Mesenchymal stem cell (in vitro differentiated cells and primary cell): ENCODE data around the gene TMED3. TPM values are rescaled to one million over a fixed set of nuclear protein-coding genes. Genes with fewer than 3 reads are reported as not detected.

ENCODE experiments used
- DNase-seq: peaks from one replicate; pipeline ENCODE4 v3.0.0-alpha.2; 2013
- H2AFZ ChIP-seq: one replicate; pipeline ENCODE4 v1.6.1; 2013; ENCODE audit warnings: low read depth, mild to moderate bottlenecking, control low read depth, inconsistent platforms, low read length, moderate library complexity
- H2AK5ac ChIP-seq: 2 replicates; pipeline ENCODE4 v1.6.1; 2013; ENCODE audit warnings: low read length, moderate library complexity, mild to moderate bottlenecking, inconsistent platforms; ENCODE audit not compliant: severe bottlenecking
- H2BK120ac ChIP-seq: one replicate; pipeline ENCODE4 v1.6.1; 2013; ENCODE audit warnings: low read depth, mild to moderate bottlenecking, inconsistent platforms, low read length, moderate library complexity
- H2BK12ac ChIP-seq, 2 experiments: one replicate each; pipeline ENCODE4 v1.6.1; 2013; ENCODE audit warnings: inconsistent platforms in 2 of 2, low read length in 2 of 2, mild to moderate bottlenecking in 2 of 2, moderate library complexity in 2 of 2, control low read depth in 1 of 2
- H2BK15ac ChIP-seq: one replicate; pipeline ENCODE4 v1.6.1; 2013; ENCODE audit warnings: mild to moderate bottlenecking, low read depth, inconsistent platforms; ENCODE audit not compliant: poor library complexity, severe bottlenecking
- H2BK5ac ChIP-seq: 2 replicates; pipeline ENCODE4 v1.6.1; 2013; ENCODE audit warnings: low read depth, mild to moderate bottlenecking, low read length, control low read depth, inconsistent platforms; ENCODE audit not compliant: poor library complexity, severe bottlenecking
- H3K14ac ChIP-seq, 2 experiments: one replicate each; pipeline ENCODE4 v1.6.1; 2013; ENCODE audit warnings: inconsistent platforms in 2 of 2, low read length in 2 of 2, control low read depth in 1 of 2, mild to moderate bottlenecking in 1 of 2, moderate library complexity in 1 of 2
- H3K18ac ChIP-seq, 2 experiments: one replicate each; pipeline ENCODE4 v1.6.1; 2013; ENCODE audit warnings: inconsistent platforms in 2 of 2, low read length in 2 of 2, control low read depth in 1 of 2, low read depth in 1 of 2, mild to moderate bottlenecking in 1 of 2
- H3K23ac ChIP-seq, 2 experiments: one replicate each; pipeline ENCODE4 v1.6.1; 2013; ENCODE audit warnings: inconsistent platforms in 2 of 2, low read length in 2 of 2, mild to moderate bottlenecking in 2 of 2, moderate library complexity in 2 of 2, control low read depth in 1 of 2
- H3K27ac ChIP-seq: 2 replicates; pipeline ENCODE4 v1.5.1; 2013; ENCODE audit warnings: mild to moderate bottlenecking, moderate library complexity, low read length, control low read depth, inconsistent platforms; ENCODE audit not compliant: poor library complexity, severe bottlenecking
- H3K27me3 ChIP-seq, 2 experiments: 2 replicates each; pipeline versions ENCODE4 v1.6.1 to v1.7.0; 2013; ENCODE audit warnings: low read length in 2 of 2, mild to moderate bottlenecking in 2 of 2, moderate library complexity in 2 of 2, control low read depth in 1 of 2, inconsistent platforms in 1 of 2; ENCODE audit not compliant: control insufficient read depth in 1 of 2, insufficient read depth in 1 of 2
- H3K36me3 ChIP-seq, 2 experiments: 2 replicates each; pipeline versions ENCODE4 v1.6.1 to v1.7.0; 2013; ENCODE audit warnings: low read length in 2 of 2, control low read depth in 1 of 2, inconsistent platforms in 1 of 2, low read depth in 1 of 2, mild to moderate bottlenecking in 1 of 2; ENCODE audit not compliant: insufficient read depth in 2 of 2, control insufficient read depth in 1 of 2
- H3K4ac ChIP-seq, 2 experiments: one replicate each; pipeline ENCODE4 v1.6.1; 2013; ENCODE audit warnings: inconsistent platforms in 2 of 2, low read length in 2 of 2, mild to moderate bottlenecking in 2 of 2, moderate library complexity in 2 of 2, control low read depth in 1 of 2, low read depth in 1 of 2
- H3K4me1 ChIP-seq: 2 replicates; pipeline ENCODE4 v1.6.1; 2013; ENCODE audit warnings: low read depth, low read length, control low read depth; ENCODE audit not compliant: control insufficient read depth, insufficient read depth
- H3K4me2 ChIP-seq: 2 replicates; pipeline ENCODE4 v1.6.1; 2013; ENCODE audit warnings: low read length, mild to moderate bottlenecking, inconsistent platforms; ENCODE audit not compliant: poor library complexity, severe bottlenecking
- H3K4me3 ChIP-seq, 2 experiments: 2 replicates each; pipeline versions ENCODE4 v1.5.1 to v1.7.0; 2013; ENCODE audit warnings: low read length in 2 of 2, mild to moderate bottlenecking in 2 of 2, control low read depth in 1 of 2, low read depth in 1 of 2; ENCODE audit not compliant: insufficient read depth in 1 of 2
- H3K79me1 ChIP-seq: replicated peaks from 2 replicates; pipeline ENCODE4 v1.6.1; 2013; ENCODE audit warnings: mild to moderate bottlenecking, control low read depth, low read length, inconsistent platforms; ENCODE audit not compliant: poor library complexity, severe bottlenecking
- H3K9ac ChIP-seq: 2 replicates; pipeline ENCODE4 v1.7.0; 2013; ENCODE audit warnings: mild to moderate bottlenecking, low read length, moderate library complexity
- H3K9me3 ChIP-seq: 2 replicates; pipeline ENCODE4 v1.7.0; 2013; ENCODE audit warnings: mild to moderate bottlenecking, low read length; ENCODE audit not compliant: control insufficient read depth
- H4K8ac ChIP-seq: one replicate; pipeline ENCODE4 v1.6.1; 2013; ENCODE audit warnings: inconsistent platforms, mild to moderate bottlenecking, low read length, moderate library complexity
- H4K91ac ChIP-seq: one replicate; pipeline ENCODE4 v1.6.1; 2013; ENCODE audit warnings: mild to moderate bottlenecking, low read length, inconsistent platforms
- WGBS: methylation state at CpG from one replicate; pipeline ENCODE4 v1.1.7; 2013; ENCODE audit warnings: mixed read lengths; 5-methylcytosine and 5-hydroxymethylcytosine counted together
- polyA plus RNA-seq, 2 experiments: library from polyadenylated mRNA; stranded (reverse); fragments of 200-250 nt; gene quantifications; one replicate each; pipeline ENCODE4 v1.2.3, GENCODE V29; 2013

The TMED3 gene
- polyA plus RNA-seq (2013, experiment 1 of 2): 118 TPM
- 123 TPM for polyA plus RNA-seq (2013, experiment 2 of 2)

DNA sequence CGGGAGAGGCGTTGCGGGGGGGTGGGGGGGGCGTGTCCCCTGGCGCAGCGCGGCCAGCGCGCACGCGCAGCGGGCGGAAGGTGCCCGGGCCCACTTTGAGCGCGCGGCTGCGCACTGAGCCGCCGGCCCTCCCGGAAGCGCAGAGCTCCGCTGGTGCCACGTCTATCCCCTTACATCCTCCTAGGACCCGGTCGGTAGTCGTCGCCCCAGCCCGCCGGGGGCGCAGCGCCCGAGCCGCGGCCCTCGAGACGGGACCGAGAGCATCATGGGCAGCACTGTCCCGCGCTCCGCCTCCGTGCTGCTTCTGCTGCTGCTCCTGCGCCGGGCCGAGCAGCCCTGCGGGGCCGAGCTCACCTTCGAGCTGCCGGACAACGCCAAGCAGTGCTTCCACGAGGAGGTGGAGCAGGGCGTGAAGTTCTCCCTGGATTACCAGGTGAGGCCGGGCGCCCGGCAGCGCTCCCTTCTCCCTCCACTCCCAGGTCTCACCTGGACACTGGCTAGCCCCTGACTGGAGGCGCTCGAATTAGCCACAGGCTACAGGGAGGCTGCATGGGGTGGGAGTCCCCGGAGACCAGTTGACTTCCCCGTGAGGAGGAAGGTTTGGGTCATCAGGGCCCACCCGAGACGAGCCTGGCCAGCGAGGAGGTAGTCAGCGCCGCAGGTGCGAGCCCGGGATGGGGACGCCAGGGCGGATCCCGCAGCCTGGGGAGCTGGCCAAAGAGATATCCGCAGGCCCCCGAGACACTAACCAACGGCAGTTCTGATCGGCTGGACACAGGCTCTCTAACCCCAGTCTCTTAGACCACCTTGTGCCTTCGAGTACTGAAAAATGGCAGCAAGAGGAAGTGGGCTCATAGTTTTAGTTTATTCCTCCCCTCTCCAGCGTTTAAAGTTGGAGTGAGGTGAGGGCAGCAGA lies at the start of gene TMED3:
Gene TMED3 (plus strand): TSS at position 128 of the 916 bp plus-strand sequence. CDS start 138 bp downstream, at position 266.
- Histone ChIP-seq H3K18ac (peak within 1 kb of the TSS; percentile 40 to 97), H3K36me3 (peaks cover 22 to 34% of the 10 kb centered on the region in 2 experiments), H2BK15ac (peak within 1 kb of the TSS; percentile 60), H2BK5ac (no peak within 1 kb of the TSS), H2BK120ac (no peak within 1 kb of the TSS), H3K23ac (peak within 1 kb of the TSS in 1 of 2 experiments; percentile 75), H3K27ac (peak within 1 kb of the TSS; percentile 25), H4K8ac (peak within 1 kb of the TSS; percentile 81), H3K14ac (peak within 1 kb of the TSS in 1 of 2 experiments; percentile 99), H3K4me3 (peak within 1 kb of the TSS; percentile 85 to 96), H2BK12ac (peak within 1 kb of the TSS; percentile 28 to 84), H4K91ac (peak within 1 kb of the TSS; percentile 44), H3K4me2 (peak within 1 kb of the TSS; percentile 84), H3K27me3 (peaks cover 17 to 37% of the 10 kb centered on the region in 2 experiments), H3K4ac (peak within 1 kb of the TSS; percentile 10 to 99), H3K79me1 (peaks cover 27% of the 10 kb centered on the region), H2AFZ (peak within 1 kb of the TSS; percentile 95), H3K4me1 (peaks cover 9% of the 10 kb centered on the region), H3K9me3 (peaks cover 3% of the 10 kb centered on the region), H2AK5ac (peak within 1 kb of the TSS; percentile 17), H3K9ac (peak within 1 kb of the TSS; percentile 95)
- WGBS: under 1% methylated on average over 56 of the region's 76 CpGs
- DNase-seq: peak; percentile 91

DNA sequence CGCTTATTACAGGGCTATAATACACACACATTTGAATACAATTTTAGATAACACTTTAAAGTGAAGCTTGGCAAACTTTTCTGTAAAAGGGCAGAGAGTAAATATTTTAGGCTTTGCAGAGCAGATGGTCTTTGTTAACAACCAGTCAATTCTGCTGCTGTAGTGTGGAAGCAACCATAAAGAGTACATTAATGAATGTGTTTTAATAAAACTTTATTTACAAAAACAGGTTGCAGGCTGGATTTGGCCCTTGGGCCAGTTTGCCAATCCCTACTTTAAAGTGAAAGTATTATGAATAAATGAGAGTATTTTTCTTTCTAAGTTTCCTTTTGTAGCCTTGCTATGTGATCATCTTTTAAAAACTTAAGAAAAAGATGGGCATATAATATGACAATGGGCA lies 49.1 kb upstream of the TMED3 start:
- H2BK5ac ChIP-seq: no peak overlapping the region

DNA sequence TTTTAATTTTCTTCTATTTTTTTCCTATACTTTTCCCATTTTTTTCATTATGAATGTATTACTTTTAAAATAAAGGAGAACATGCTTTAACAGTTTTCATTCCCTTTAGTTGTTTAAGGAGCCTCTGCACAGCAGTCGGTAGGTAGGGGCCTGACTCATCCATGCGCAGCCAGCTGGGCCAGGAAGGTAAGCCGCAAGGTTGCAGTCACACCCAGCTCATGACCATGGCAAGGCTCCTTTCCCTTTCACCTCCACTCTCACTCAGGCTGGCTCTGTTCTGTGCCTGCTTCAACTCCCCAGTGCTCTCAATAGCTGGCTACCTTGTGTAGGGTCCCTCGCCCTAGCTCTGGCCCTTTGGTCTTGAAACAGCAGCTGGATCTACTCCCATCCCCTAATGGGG lies 45.7 kb upstream of the TMED3 start:
- Histone ChIP-seq H3K4me2 (no peak overlapping the region), H2BK120ac (no peak overlapping the region), H3K36me3 (no peaks in the 10 kb centered on the region), H2BK12ac (no peak overlapping the region), H3K14ac (peak overlapping the region in 1 of 2 experiments; percentile 91), H3K23ac (no peak overlapping the region), H3K27me3 (peaks cover 6 to 17% of the 10 kb centered on the region in 2 experiments), H2BK5ac (no peak overlapping the region), H3K4me1 (no peaks in the 10 kb centered on the region), H4K91ac (no peak overlapping the region), H2BK15ac (no peak overlapping the region), H3K18ac (no peak overlapping the region), H2AK5ac (no peak overlapping the region), H3K9me3 (no peaks in the 10 kb centered on the region), H3K4me3 (no peak overlapping the region), H2AFZ (no peak overlapping the region), H3K79me1 (no peaks in the 10 kb centered on the region), H3K4ac (no peak overlapping the region), H3K9ac (no peak overlapping the region), H4K8ac (no peak overlapping the region), H3K27ac (no peak overlapping the region)
- no peak for DNase-seq
- WGBS: 61% methylated on average over 3 of the region's 4 CpGs

More for the DNA sequence above, 49.1 kb upstream of the TMED3 start:
- Histone ChIP-seq H3K23ac (no peak overlapping the region), H3K79me1 (no peaks in the 10 kb centered on the region), H2BK15ac (no peak overlapping the region), H3K9me3 (peaks cover under 1% of the 10 kb centered on the region), H3K14ac (no peak overlapping the region), H3K27ac (no peak overlapping the region), H3K4ac (no peak overlapping the region), H2BK120ac (no peak overlapping the region), H3K4me3 (no peak overlapping the region), H3K4me1 (no peaks in the 10 kb centered on the region), H3K36me3 (no peaks in the 10 kb centered on the region), H4K91ac (no peak overlapping the region), H3K18ac (no peak overlapping the region), H3K27me3 (peaks cover 3 to 10% of the 10 kb centered on the region in 2 experiments), H3K4me2 (no peak overlapping the region), H4K8ac (no peak overlapping the region), H2AFZ (no peak overlapping the region), H2BK12ac (no peak overlapping the region), H2AK5ac (no peak overlapping the region), H3K9ac (no peak overlapping the region)
- no peak for DNase-seq
- no CpG with 5 or more reads among the region's 1 CpG for WGBS

DNA sequence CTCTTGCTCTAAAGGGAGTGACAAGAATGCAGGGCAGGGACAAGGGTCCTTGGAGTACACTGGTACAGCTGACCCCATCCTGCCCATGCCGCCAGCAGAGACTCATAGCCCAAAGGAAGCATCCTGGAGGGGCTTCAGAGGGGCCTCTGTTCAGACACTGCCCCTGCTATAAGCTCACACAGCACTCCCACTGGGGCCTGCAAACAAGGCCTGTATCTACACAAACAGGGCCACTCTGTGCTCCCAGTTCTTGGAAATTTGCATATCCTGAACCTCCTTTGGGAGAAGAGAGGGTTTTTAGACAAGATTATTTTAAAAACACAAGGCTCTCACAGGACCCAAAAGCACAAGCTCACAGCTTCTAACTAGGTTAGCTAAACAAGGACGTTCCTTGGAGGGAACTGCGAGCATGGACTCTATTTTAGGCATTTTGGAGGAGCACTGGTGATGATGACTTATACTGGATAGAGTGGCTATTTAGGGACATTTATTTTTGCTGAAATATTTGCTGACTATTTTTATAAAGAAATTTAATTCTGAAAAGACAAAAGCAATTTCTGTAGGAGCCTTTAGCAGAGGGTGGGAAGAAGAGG lies 44.8 kb upstream of the TMED3 start:
- no peaks in the 10 kb centered on the region for H3K9me3 ChIP-seq
- no peak overlapping the region for H3K23ac ChIP-seq
- H3K27me3 ChIP-seq: peaks cover 6 to 17% of the 10 kb centered on the region in 2 experiments
- H3K4ac ChIP-seq: no peak overlapping the region
- H3K4me1 ChIP-seq: no peaks in the 10 kb centered on the region
- no peak overlapping the region for H2AK5ac ChIP-seq
- H3K4me3 ChIP-seq: no peak overlapping the region
- no peak overlapping the region for H2BK120ac ChIP-seq
- H3K14ac ChIP-seq: no peak overlapping the region
- no peak overlapping the region for H2BK12ac ChIP-seq
- H3K4me2 ChIP-seq: no peak overlapping the region
- H2BK5ac ChIP-seq: no peak overlapping the region
- H2AFZ ChIP-seq: no peak overlapping the region
- H2BK15ac ChIP-seq: no peak overlapping the region
- H4K91ac ChIP-seq: no peak overlapping the region
- H3K9ac ChIP-seq: no peak overlapping the region
- no peak overlapping the region for H3K27ac ChIP-seq
- no peak overlapping the region for H4K8ac ChIP-seq
- no peak overlapping the region for H3K18ac ChIP-seq
- 69% methylated on average over 3 of the region's 3 CpGs for WGBS
- no peak for DNase-seq
- no peaks in the 10 kb centered on the region for H3K79me1 ChIP-seq
- no peaks in the 10 kb centered on the region for H3K36me3 ChIP-seq
